Type B pancreatic cell (in vitro differentiated cells): ENCODE results near the gene GPRC5C. TPM values are rescaled to one million over a fixed set of nuclear protein-coding genes. Genes with fewer than 3 reads are reported as not detected.
A peak's percentile ranks its signal among the peaks of the same experiment; 100 is the strongest.

Experiments
- DNase-seq: peaks from one replicate; pipeline ENCODE4 v3.0.0; 2021; ENCODE audit warnings: mixed read lengths; ENCODE audit not compliant: unreplicated experiment; ENCODE audit errors: extremely low spot score
- H3K27ac Mint-ChIP-seq: 2 replicates; pipeline ENCODE4 v1.8.0; 2021; ENCODE audit warnings: mild to moderate bottlenecking, mixed read lengths
- H3K27me3 Mint-ChIP-seq: 2 replicates; pipeline ENCODE4 v1.8.0; 2021; ENCODE audit warnings: mixed read lengths
- H3K36me3 Mint-ChIP-seq: 2 replicates; pipeline ENCODE4 v1.8.0; 2021; ENCODE audit warnings: mixed read lengths
- H3K4me1 Mint-ChIP-seq: one replicate; pipeline ENCODE4 v1.8.0; 2021; ENCODE audit warnings: mixed read lengths; ENCODE audit not compliant: unreplicated experiment
- H3K4me3 Mint-ChIP-seq: 2 replicates; pipeline ENCODE4 v1.8.0; 2021; ENCODE audit warnings: mild to moderate bottlenecking, mixed read lengths
- H3K9me3 Mint-ChIP-seq: 2 replicates; pipeline ENCODE4 v1.8.0; 2021; ENCODE audit warnings: mixed read lengths
- CTCF ChIP-seq: fragments of 200-600 bp; sonication (generic); conservative IDR thresholded peaks from 2 replicates; pipeline ENCODE4 v1.5.0; 2021; ENCODE audit warnings: antibody characterized with exemption, mild to moderate bottlenecking
- total RNA-seq: library from RNA; stranded (reverse); gene quantifications from 2 replicates; pipeline ENCODE4 v1.2.1, GENCODE V29; 2021; ENCODE audit warnings: low replicate concordance

Gene GPRC5C
- total RNA-seq, 1 donor from 2014 or later, result 64.3 TPM

- TF ChIP-seq CTCF, result no peak
- Mint-ChIP-seq H3K27me3 (peaks cover 14% of the 10 kb centered on the region), H3K4me1 (peaks cover 19% of the 10 kb centered on the region), H3K9me3 (no peaks in the 10 kb centered on the region), H3K27ac (peak overlapping the region; percentile 78), H3K36me3 (no peaks in the 10 kb centered on the region), H3K4me3 (no peak overlapping the region)
- DNase-seq, result no peak
Measured at GRCh38 chr17:74426551-74427047, 5.3 kb upstream of the GPRC5C start.

- Mint-ChIP-seq H3K27ac (no peak overlapping the region), H3K9me3 (no peaks in the 10 kb centered on the region), H3K4me3 (no peak overlapping the region), H3K36me3 (no peaks in the 10 kb centered on the region), H3K27me3 (peaks cover 19% of the 10 kb centered on the region), H3K4me1 (peaks cover 19% of the 10 kb centered on the region)
- no peak for TF ChIP-seq CTCF
- DNase-seq, result no peak
Measured at GRCh38 chr17:74427048-74427762, 4.7 kb upstream of the GPRC5C start.

- Mint-ChIP-seq H3K4me3 (no peak overlapping the region), H3K27ac (no peak overlapping the region), H3K27me3 (peaks cover 19% of the 10 kb centered on the region), H3K9me3 (no peaks in the 10 kb centered on the region), H3K36me3 (no peaks in the 10 kb centered on the region), H3K4me1 (peaks cover 19% of the 10 kb centered on the region)
- no peak for DNase-seq
- TF ChIP-seq CTCF, result no peak
Measured at GRCh38 chr17:74427763-74428153, 4.1 kb upstream of the GPRC5C start.

- Mint-ChIP-seq H3K36me3 (no peaks in the 10 kb centered on the region), H3K27me3 (peaks cover 29% of the 10 kb centered on the region), H3K27ac (peak overlapping the region; percentile 85), H3K4me3 (peak overlapping the region; percentile 85), H3K4me1 (peaks cover 24% of the 10 kb centered on the region), H3K9me3 (no peaks in the 10 kb centered on the region)
- no peak for TF ChIP-seq CTCF
- no peak for DNase-seq
Measured at GRCh38 chr17:74429604-74430384, 2.1 kb upstream of the GPRC5C start.

- no peak for DNase-seq
- Mint-ChIP-seq H3K27ac (peak overlapping the region; percentile 85), H3K36me3 (no peaks in the 10 kb centered on the region), H3K9me3 (no peaks in the 10 kb centered on the region), H3K27me3 (peaks cover 32% of the 10 kb centered on the region), H3K4me1 (peaks cover 24% of the 10 kb centered on the region), H3K4me3 (peak overlapping the region; percentile 85)
- no peak for TF ChIP-seq CTCF
Measured at GRCh38 chr17:74430385-74430705, 1.5 kb upstream of the GPRC5C start.
